Endothelial cell (in vitro differentiated cells): ENCODE measurements around the gene CSNK1G2. TPM values are rescaled to one million over a fixed set of nuclear protein-coding genes. Genes with fewer than 3 reads are reported as not detected.

Source experiments
- DNase-seq: peaks from one replicate; pipeline ENCODE4 v3.0.0; 2021; ENCODE audit warnings: low spot score
- H3K27ac Mint-ChIP-seq: one replicate; pipeline ENCODE4 v1.8.0; 2021; ENCODE audit warnings: mixed read lengths, inconsistent platforms; ENCODE audit not compliant: unreplicated experiment
- H3K27me3 Mint-ChIP-seq: one replicate; pipeline ENCODE4 v1.8.0; 2021; ENCODE audit warnings: mild to moderate bottlenecking, moderate library complexity, mixed read lengths, inconsistent platforms; ENCODE audit not compliant: unreplicated experiment
- H3K36me3 Mint-ChIP-seq: one replicate; pipeline ENCODE4 v1.8.0; 2021; ENCODE audit warnings: mild to moderate bottlenecking, low read depth, mixed read lengths, inconsistent platforms; ENCODE audit not compliant: unreplicated experiment
- H3K4me1 Mint-ChIP-seq: one replicate; pipeline ENCODE4 v1.8.0; 2021; ENCODE audit warnings: mild to moderate bottlenecking, mixed read lengths, inconsistent platforms; ENCODE audit not compliant: unreplicated experiment
- H3K4me3 Mint-ChIP-seq: one replicate; pipeline ENCODE4 v1.8.0; 2021; ENCODE audit warnings: mild to moderate bottlenecking, mixed read lengths, inconsistent platforms; ENCODE audit not compliant: unreplicated experiment
- H3K9me3 Mint-ChIP-seq: one replicate; pipeline ENCODE4 v1.8.0; 2021; ENCODE audit warnings: mixed read lengths, inconsistent platforms; ENCODE audit not compliant: unreplicated experiment
- CTCF ChIP-seq: fragments of 200-600 bp; sonication (generic); IDR thresholded peaks from one replicate; pipeline ENCODE4 v1.5.0; 2021; ENCODE audit warnings: antibody characterized with exemption; ENCODE audit not compliant: unreplicated experiment
- total RNA-seq: library from RNA; stranded (reverse); fragmentation: NEBNext Ultra II Directional; extraction: Animal tissue kit (Norgen Biotek cat#: 25700); gene quantifications from one replicate; pipeline ENCODE4 v1.2.1, GENCODE V29; 2021; ENCODE audit not compliant: unreplicated experiment

The CSNK1G2 gene
- total RNA-seq, 1 donor from 2014 or later = 110 TPM

DNA sequence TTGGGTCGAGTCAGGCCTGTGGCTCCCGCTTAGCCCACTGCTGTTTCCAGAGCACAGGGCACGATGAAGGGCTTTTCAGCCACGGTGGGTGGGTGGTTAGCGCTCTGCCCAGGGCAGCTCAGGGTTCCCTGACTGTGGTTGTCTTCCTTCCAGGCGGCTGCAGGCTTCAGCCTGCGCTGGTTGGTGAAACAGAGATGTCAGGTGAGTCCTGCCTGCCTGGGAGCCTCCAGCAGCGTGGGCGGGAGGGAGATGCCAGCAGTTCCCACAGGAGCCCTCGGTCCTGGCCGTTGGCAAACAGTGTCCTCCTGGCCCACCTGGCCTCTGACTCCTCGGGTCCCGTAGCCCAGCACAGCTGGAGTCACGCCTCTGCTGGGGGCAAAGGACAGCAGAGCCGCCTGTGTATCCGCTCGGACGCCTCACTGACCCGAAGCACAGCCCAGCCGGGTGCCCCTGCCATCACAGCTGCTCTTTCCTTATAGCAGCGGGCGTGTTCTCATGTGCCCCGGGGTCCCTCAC is 26.1 kb upstream of the CSNK1G2 start:
- TF ChIP-seq CTCF = no peak
- H3K4me1 Mint-ChIP-seq = peaks cover 4% of the 10 kb centered on the region
- H3K4me3 Mint-ChIP-seq = no peak overlapping the region
- H3K9me3 Mint-ChIP-seq = no peaks in the 10 kb centered on the region
- no peak overlapping the region for H3K27ac Mint-ChIP-seq
- DNase-seq = no peak
- peaks cover 3% of the 10 kb centered on the region for H3K36me3 Mint-ChIP-seq
- H3K27me3 Mint-ChIP-seq = peaks cover 5% of the 10 kb centered on the region

- Mint-ChIP-seq H3K36me3 (peaks cover 8% of the 10 kb centered on the region), H3K4me3 (no peak overlapping the region), H3K4me1 (no peaks in the 10 kb centered on the region), H3K27me3 (peaks cover 5% of the 10 kb centered on the region), H3K9me3 (no peaks in the 10 kb centered on the region), H3K27ac (no peak overlapping the region)
- TF ChIP-seq CTCF = no peak
- no peak for DNase-seq
These were observed 23.8 kb upstream of the CSNK1G2 start for GRCh38 chr19:1917146-1917545.

DNA sequence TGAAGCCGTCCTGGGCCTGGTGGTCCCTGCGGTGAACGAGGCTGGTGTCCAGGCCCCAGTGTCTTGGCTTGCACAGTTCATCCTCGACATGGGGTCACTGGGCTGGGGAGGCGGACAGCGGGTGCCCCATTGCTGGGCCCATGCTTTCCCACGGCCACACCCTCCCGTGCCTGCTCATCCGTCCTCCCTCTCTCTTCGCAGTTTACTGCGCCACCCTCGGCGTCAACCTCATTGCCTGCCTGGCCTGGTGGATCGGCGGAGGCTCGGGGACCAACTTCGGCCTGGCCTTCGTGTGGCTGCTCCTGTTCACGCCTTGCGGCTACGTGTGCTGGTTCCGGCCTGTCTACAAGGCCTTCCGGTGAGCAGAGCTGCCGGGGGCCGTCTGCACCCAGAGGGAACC is 23.0 kb upstream of the CSNK1G2 start:
- Mint-ChIP-seq H3K4me3 (no peak overlapping the region), H3K4me1 (no peaks in the 10 kb centered on the region), H3K36me3 (peaks cover 8% of the 10 kb centered on the region), H3K9me3 (no peaks in the 10 kb centered on the region), H3K27ac (no peak overlapping the region), H3K27me3 (peaks cover 5% of the 10 kb centered on the region)
- no peak for DNase-seq
- no peak for TF ChIP-seq CTCF

DNA sequence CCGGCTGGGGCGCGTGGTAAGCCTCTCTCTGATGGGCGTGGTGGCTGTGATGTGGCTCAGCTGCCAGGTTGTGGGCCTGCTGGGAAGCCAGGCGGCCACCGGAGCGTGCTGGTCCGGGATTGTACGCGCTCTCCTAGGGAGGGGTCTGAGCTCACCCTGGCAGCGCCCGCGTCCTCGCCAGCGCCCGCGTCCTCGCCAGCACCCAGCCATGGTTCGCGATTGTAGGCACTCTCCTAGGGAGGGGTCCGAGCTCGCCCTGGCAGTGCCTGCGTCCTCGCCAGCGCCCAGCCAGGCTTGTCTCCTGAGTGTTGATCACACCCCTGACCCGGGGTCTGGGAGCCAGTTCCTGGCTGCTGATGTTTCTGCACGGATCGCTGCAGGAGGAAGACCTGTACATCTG is 22.0 kb upstream of the CSNK1G2 start:
- DNase-seq = no peak
- H3K27ac Mint-ChIP-seq = no peak overlapping the region
- no peak overlapping the region for H3K4me3 Mint-ChIP-seq
- no peaks in the 10 kb centered on the region for H3K4me1 Mint-ChIP-seq
- H3K9me3 Mint-ChIP-seq = no peaks in the 10 kb centered on the region
- no peak for TF ChIP-seq CTCF
- H3K27me3 Mint-ChIP-seq = peaks cover 5% of the 10 kb centered on the region
- peaks cover 8% of the 10 kb centered on the region for H3K36me3 Mint-ChIP-seq

DNA sequence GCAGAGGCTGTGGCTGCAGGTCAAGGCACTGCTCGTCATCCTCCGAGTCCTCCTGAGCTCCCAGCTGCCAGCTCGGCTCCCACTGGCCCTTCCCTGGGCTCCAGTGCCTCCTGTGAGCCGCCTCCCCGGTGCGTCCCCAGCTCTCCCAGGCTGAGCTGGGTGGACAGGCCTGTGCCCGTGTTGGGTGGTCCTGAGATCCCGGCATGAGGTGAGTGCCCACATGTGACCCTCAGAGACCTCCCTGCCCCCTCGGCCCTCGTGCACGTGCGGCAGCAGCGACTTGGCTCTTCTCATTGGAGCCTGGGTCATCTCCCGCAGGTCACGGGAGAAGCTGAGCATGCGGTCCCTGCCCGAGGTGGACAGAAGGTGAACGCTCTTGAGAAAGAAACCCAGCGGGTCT is 20.3 kb upstream of the CSNK1G2 start:
- H3K9me3 Mint-ChIP-seq = no peaks in the 10 kb centered on the region
- H3K4me3 Mint-ChIP-seq = no peak overlapping the region
- H3K36me3 Mint-ChIP-seq = peaks cover 11% of the 10 kb centered on the region
- no peak for TF ChIP-seq CTCF
- no peaks in the 10 kb centered on the region for H3K4me1 Mint-ChIP-seq
- no peak overlapping the region for H3K27ac Mint-ChIP-seq
- H3K27me3 Mint-ChIP-seq = peaks cover 1% of the 10 kb centered on the region
- DNase-seq = no peak
